Endothelial cell of umbilical vein (primary cell): Measurements from ENCODE around the gene SCG2. TPM values are rescaled to one million over a fixed set of nuclear protein-coding genes. Genes with fewer than 3 reads are reported as not detected.

Source experiments
- BruUV-seq: library from RNA; stranded (reverse); fragments of 400-500 nt; replicated peaks from 2 replicates; lab custom pipeline; 2021; lab: Mats Ljungman, UMichigan
- CTCF ChIA-PET: fragments of 300-600, 350-600 bp; sonication (Branson Sonifier 250); formaldehyde crosslinking; loops from one replicate; lab custom pipeline; 2021; ENCODE audit warnings: antibody characterized with exemption, inconsistent platforms; lab: Charles Lee
- POLR2A ChIA-PET: fragments of 300-600, 350-600 bp; sonication (Branson Sonifier 250); formaldehyde crosslinking; loops from one replicate; lab custom pipeline; 2021; ENCODE audit warnings: antibody characterized with exemption, inconsistent platforms; lab: Charles Lee
- DNase-seq: peaks from one replicate; pipeline ENCODE4 v3.0.0-alpha.2; 2011; ENCODE audit warnings: low read depth, low spot score
- FAIRE-seq: peaks from 2 replicates; lab custom pipeline; 2011; peaks lifted over from hg19 to GRCh38; lab: Jason Lieb, UNC
- H2AFZ ChIP-seq: 2 replicates; pipeline ENCODE4 v1.6.0; 2012; ENCODE audit warnings: low read depth, low read length, control low read depth, inconsistent platforms
- H3K27ac ChIP-seq: 2 replicates; pipeline ENCODE4 v1.5.1; 2011; ENCODE audit warnings: low read depth, mild to moderate bottlenecking, control low read depth, low read length, moderate library complexity; ENCODE audit not compliant: insufficient read depth
- H3K27me3 ChIP-seq, 2 experiments: 2 replicates each; pipeline versions ENCODE4 v1.6.0 to v1.6.1; 2011; ENCODE audit warnings: low read length in 2 of 2, mixed read lengths in 1 of 2; ENCODE audit not compliant: control insufficient read depth in 2 of 2, insufficient read depth in 2 of 2
- H3K36me3 ChIP-seq, 2 experiments: 2 replicates in 1 of 2; 3 replicates in 1 of 2; pipeline ENCODE4 v1.5.1; 2011; ENCODE audit warnings: low read length in 2 of 2, mild to moderate bottlenecking in 1 of 2, moderate library complexity in 1 of 2; ENCODE audit not compliant: control insufficient read depth in 2 of 2, insufficient read depth in 2 of 2; ENCODE audit errors: extremely low read depth in 1 of 2
- H3K4me1 ChIP-seq: 3 replicates; pipeline ENCODE4 v1.5.1; 2011; ENCODE audit warnings: mild to moderate bottlenecking, low read length; ENCODE audit not compliant: control insufficient read depth, insufficient read depth; ENCODE audit errors: extremely low read depth
- H3K4me2 ChIP-seq: 2 replicates; pipeline ENCODE4 v1.6.1; 2011; ENCODE audit warnings: low read length, control low read depth, mixed read lengths; ENCODE audit not compliant: insufficient read depth
- H3K4me3 ChIP-seq, 3 experiments: fragments of 200-600 bp in 1 of 3; sonication (generic), shearing (Covaris generic) in 1 of 3; replicated peaks in 1 of 3; 2 replicates each; pipeline ENCODE4 v1.5.1; 2011 to 2016; ENCODE audit warnings: control low read depth in 3 of 3, low read length in 3 of 3, mild to moderate bottlenecking in 2 of 3, inconsistent platforms in 1 of 3, low read depth in 1 of 3, moderate library complexity in 1 of 3; ENCODE audit not compliant: insufficient read depth in 1 of 3
- H3K79me2 ChIP-seq: 2 replicates; pipeline ENCODE4 v1.6.0; 2012; ENCODE audit warnings: low read length, inconsistent platforms; ENCODE audit not compliant: control insufficient read depth, insufficient read depth
- H3K9ac ChIP-seq: replicated peaks from 2 replicates; pipeline ENCODE3; 2011; ENCODE audit warnings: low read length, control low read depth; ENCODE audit not compliant: insufficient read depth; ENCODE audit errors: extremely low read depth
- H3K9me1 ChIP-seq: replicated peaks from 3 replicates; pipeline ENCODE4 v1.6.0; 2011; ENCODE audit warnings: mild to moderate bottlenecking, low read length; ENCODE audit not compliant: control insufficient read depth, insufficient read depth; ENCODE audit errors: extremely low read depth
- H3K9me3 ChIP-seq: replicated peaks from 2 replicates; pipeline ENCODE4 v1.5.1; 2012; ENCODE audit warnings: low read length, inconsistent platforms; ENCODE audit not compliant: control insufficient read depth, insufficient read depth
- H4K20me1 ChIP-seq: replicated peaks from 2 replicates; pipeline ENCODE3; 2011; ENCODE audit warnings: mild to moderate bottlenecking, low read length; ENCODE audit not compliant: control insufficient read depth, insufficient read depth; ENCODE audit errors: extremely low read depth
- FOS ChIP-seq: IDR thresholded peaks from 2 replicates; pipeline ENCODE4 v1.6.1; 2011; ENCODE audit warnings: mild to moderate bottlenecking, low read length, moderate library complexity, borderline replicate concordance; ENCODE audit not compliant: insufficient read depth
- GATA2 ChIP-seq: IDR thresholded peaks from 2 replicates; pipeline ENCODE4 v1.7.0; 2011; ENCODE audit warnings: low read depth, mild to moderate bottlenecking, moderate library complexity, mixed read lengths, low read length; ENCODE audit not compliant: insufficient read length, insufficient read depth
- JUN ChIP-seq: IDR thresholded peaks from 2 replicates; pipeline ENCODE4 v1.6.1; 2011; ENCODE audit warnings: borderline replicate concordance, low read depth; ENCODE audit not compliant: insufficient read length, insufficient read depth
- MYC ChIP-seq: IDR thresholded peaks from one replicate; pipeline ENCODE4 v1.6.1; 2011; ENCODE audit warnings: mild to moderate bottlenecking, low read depth, low read length
- POLR2A ChIP-seq: IDR thresholded peaks from 2 replicates; pipeline ENCODE4 v1.6.1; 2012; ENCODE audit warnings: low read depth, mild to moderate bottlenecking, control low read depth, low read length
- POLR2AphosphoS5 ChIP-seq: IDR thresholded peaks from 2 replicates; pipeline ENCODE4 v1.6.1; 2012; ENCODE audit warnings: low read depth, mild to moderate bottlenecking, control low read depth, low read length, moderate library complexity; ENCODE audit not compliant: insufficient read depth
- dilution Hi-C: fragments of 300-500 bp; cut with MboI; formaldehyde crosslinking; loops from one replicate; pipeline ENCODE4 v1.15.0; 2019; ENCODE audit warnings: low sequenced_read_pairs; ENCODE audit not compliant: extremely low pct_ligation_motif_present
- intact Hi-C: fragments of 100-400 bp; cut with micrococcal nuclease; formaldehyde crosslinking; loops from one replicate; pipeline ENCODE4 v1.10.0; 2022
- polyA plus RNA-seq, 4 experiments: library from polyadenylated mRNA; depleted of rRNA in 3 of 4; stranded (reverse) in 3 of 4; unstranded in 1 of 4; fragments of >200 nt; gene quantifications; 2 replicates each; pipeline versions ENCODE4 v1.2.1 to v1.2.3, GENCODE V29; 2011 to 2012; ENCODE audit warnings: missing spikeins in 1 of 4
- total RNA-seq: library from RNA; stranded (reverse); gene quantifications from 2 replicates; pipeline ENCODE4 v1.2.3, GENCODE V29; 2021
- TF ChIP-seq, protein P1 (sequence below): IDR thresholded peaks from 2 replicates; pipeline ENCODE4 v1.6.1; 2011; ENCODE audit not compliant: insufficient read depth, insufficient read length
- TF ChIP-seq, protein P2 (sequence below), 2 donors: IDR thresholded peaks; 1 replicate in 1 of 2; 2 replicates in 1 of 2; pipeline ENCODE4 v1.5.1; 2011; ENCODE audit warnings: low read length in 2 of 2, mild to moderate bottlenecking in 2 of 2, moderate library complexity in 2 of 2, control low read depth in 1 of 2, inconsistent platforms in 1 of 2, low read depth in 1 of 2; ENCODE audit not compliant: insufficient read depth in 1 of 2; ENCODE audit errors: extremely low read depth in 1 of 2

SCG2 gene
- total and polyA plus RNA-seq, 2 donors (not counting 3 experiments of a cell fraction or from before 2014, with no cell fraction given) = not detected

- DNase-seq (no peak), FAIRE-seq (no peak)
- no peak overlapping the region for H2AFZ ChIP-seq
- H3K36me3 ChIP-seq = no peaks in the 10 kb centered on the region
- H3K27me3 ChIP-seq = peaks cover 8 to 9% of the 10 kb centered on the region in 2 experiments
- ChIA-PET POLR2A (no interaction called here), CTCF (interaction anchor here (1.2 kb wide), 1 partner anchor 178 kb away, joined by 3 read pairs; no protein-coding TSS in a partner anchor)
- H3K9me1 ChIP-seq = no peaks in the 10 kb centered on the region
- no TSS peak for BruUV-seq
- H3K27ac ChIP-seq = no peak overlapping the region
- intact Hi-C loops (no loop called here), dilution Hi-C loops (no loop called here)
- no peak overlapping the region for H3K4me3 ChIP-seq
- H3K4me2 ChIP-seq = no peak overlapping the region
- no peaks in the 10 kb centered on the region for H3K9me3 ChIP-seq
- no peak overlapping the region for H3K9ac ChIP-seq
- TF ChIP-seq POLR2A = no peak
- TF ChIP-seq, protein P1, sequence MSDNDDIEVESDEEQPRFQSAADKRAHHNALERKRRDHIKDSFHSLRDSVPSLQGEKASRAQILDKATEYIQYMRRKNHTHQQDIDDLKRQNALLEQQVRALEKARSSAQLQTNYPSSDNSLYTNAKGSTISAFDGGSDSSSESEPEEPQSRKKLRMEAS = no peak
- no peak for TF ChIP-seq MYC
- no peak for TF ChIP-seq POLR2AphosphoS5
- TF ChIP-seq GATA2 = no peak
- TF ChIP-seq FOS = no peak
- TF ChIP-seq JUN = no peak
- TF ChIP-seq, protein P2, sequence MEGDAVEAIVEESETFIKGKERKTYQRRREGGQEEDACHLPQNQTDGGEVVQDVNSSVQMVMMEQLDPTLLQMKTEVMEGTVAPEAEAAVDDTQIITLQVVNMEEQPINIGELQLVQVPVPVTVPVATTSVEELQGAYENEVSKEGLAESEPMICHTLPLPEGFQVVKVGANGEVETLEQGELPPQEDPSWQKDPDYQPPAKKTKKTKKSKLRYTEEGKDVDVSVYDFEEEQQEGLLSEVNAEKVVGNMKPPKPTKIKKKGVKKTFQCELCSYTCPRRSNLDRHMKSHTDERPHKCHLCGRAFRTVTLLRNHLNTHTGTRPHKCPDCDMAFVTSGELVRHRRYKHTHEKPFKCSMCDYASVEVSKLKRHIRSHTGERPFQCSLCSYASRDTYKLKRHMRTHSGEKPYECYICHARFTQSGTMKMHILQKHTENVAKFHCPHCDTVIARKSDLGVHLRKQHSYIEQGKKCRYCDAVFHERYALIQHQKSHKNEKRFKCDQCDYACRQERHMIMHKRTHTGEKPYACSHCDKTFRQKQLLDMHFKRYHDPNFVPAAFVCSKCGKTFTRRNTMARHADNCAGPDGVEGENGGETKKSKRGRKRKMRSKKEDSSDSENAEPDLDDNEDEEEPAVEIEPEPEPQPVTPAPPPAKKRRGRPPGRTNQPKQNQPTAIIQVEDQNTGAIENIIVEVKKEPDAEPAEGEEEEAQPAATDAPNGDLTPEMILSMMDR (IDR thresholded peaks at IDR 0.05; ENCODE audit: extremely low read depth in 1 of 2, insufficient read depth in 1 of 2, low read depth in 1 of 2, low read length in 2 of 2) = no peak
- no peaks in the 10 kb centered on the region for H3K79me2 ChIP-seq
- H3K4me1 ChIP-seq = no peaks in the 10 kb centered on the region
- no peaks in the 10 kb centered on the region for H4K20me1 ChIP-seq
Observed at GRCh38 chr2:223625652-223626051, 23.5 kb upstream of the SCG2 start.
